RWPE2 (cell line): ENCODE measurements around the gene EHD4.

ENCODE experiments used
- ATAC-seq: fragments of 200-7000 bp; cut with Tn5 transposase; 3 replicates; pipeline ENCODE4 v1.9.1; 2021; ENCODE audit warnings: low read depth
- DNase-seq: peaks from one replicate; pipeline ENCODE4 v3.0.0-alpha.2; 2020; ENCODE audit warnings: low spot score
- H3K27ac ChIP-seq: fragments of 450-650 bp; 2 replicates; pipeline ENCODE4 v1.5.1; 2017; ENCODE audit warnings: mild to moderate bottlenecking; ENCODE audit not compliant: poor library complexity, severe bottlenecking
- H3K27me3 ChIP-seq: fragments of 250-450 bp; sonication (Bioruptor Pico); 2 replicates; pipeline ENCODE4 v1.5.1; 2021; ENCODE audit warnings: mild to moderate bottlenecking, moderate library complexity; ENCODE audit not compliant: insufficient read depth, poor library complexity, severe bottlenecking
- H3K36me3 ChIP-seq: fragments of 250-450 bp; sonication (Bioruptor Pico); 2 replicates; pipeline ENCODE4 v1.5.1; 2020; ENCODE audit warnings: low read depth, mild to moderate bottlenecking, moderate library complexity
- H3K4me1 ChIP-seq: fragments of 250-450 bp; sonication (Bioruptor Pico); 2 replicates; pipeline ENCODE4 v1.5.1; 2021; ENCODE audit warnings: mild to moderate bottlenecking, moderate library complexity; ENCODE audit not compliant: insufficient read depth, poor library complexity, severe bottlenecking
- H3K4me3 ChIP-seq: fragments of 250-450 bp; sonication (Bioruptor Pico); 2 replicates; pipeline ENCODE4 v1.5.1; 2021; ENCODE audit warnings: mild to moderate bottlenecking, moderate library complexity; ENCODE audit not compliant: severe bottlenecking
- H3K9me3 ChIP-seq: fragments of 250-450 bp; sonication (Bioruptor Pico); 2 replicates; pipeline ENCODE4 v1.5.1; 2021; ENCODE audit warnings: mild to moderate bottlenecking, moderate library complexity; ENCODE audit not compliant: severe bottlenecking
- TF ChIP-seq, protein P1 (sequence below): fragments of 450-650 bp; IDR thresholded peaks from one replicate; pipeline ENCODE4 v1.5.1; 2017; ENCODE audit warnings: mild to moderate bottlenecking, moderate library complexity; ENCODE audit not compliant: poor library complexity, severe bottlenecking

Gene EHD4

GRCh38 chr15:41981371-41982132 is 9.2 kb upstream of the EHD4 start:
- TF ChIP-seq, protein P1, sequence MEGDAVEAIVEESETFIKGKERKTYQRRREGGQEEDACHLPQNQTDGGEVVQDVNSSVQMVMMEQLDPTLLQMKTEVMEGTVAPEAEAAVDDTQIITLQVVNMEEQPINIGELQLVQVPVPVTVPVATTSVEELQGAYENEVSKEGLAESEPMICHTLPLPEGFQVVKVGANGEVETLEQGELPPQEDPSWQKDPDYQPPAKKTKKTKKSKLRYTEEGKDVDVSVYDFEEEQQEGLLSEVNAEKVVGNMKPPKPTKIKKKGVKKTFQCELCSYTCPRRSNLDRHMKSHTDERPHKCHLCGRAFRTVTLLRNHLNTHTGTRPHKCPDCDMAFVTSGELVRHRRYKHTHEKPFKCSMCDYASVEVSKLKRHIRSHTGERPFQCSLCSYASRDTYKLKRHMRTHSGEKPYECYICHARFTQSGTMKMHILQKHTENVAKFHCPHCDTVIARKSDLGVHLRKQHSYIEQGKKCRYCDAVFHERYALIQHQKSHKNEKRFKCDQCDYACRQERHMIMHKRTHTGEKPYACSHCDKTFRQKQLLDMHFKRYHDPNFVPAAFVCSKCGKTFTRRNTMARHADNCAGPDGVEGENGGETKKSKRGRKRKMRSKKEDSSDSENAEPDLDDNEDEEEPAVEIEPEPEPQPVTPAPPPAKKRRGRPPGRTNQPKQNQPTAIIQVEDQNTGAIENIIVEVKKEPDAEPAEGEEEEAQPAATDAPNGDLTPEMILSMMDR: no peak
- ATAC-seq: no peak
- H3K4me3 ChIP-seq: no peak overlapping the region

GRCh38 chr15:41980654-41981323 is 8.4 kb upstream of the EHD4 start:
- Histone ChIP-seq H3K9me3 (no peaks in the 10 kb centered on the region), H3K36me3 (no peaks in the 10 kb centered on the region), H3K27me3 (no peaks in the 10 kb centered on the region), H3K4me3 (no peak overlapping the region), H3K4me1 (no peaks in the 10 kb centered on the region), H3K27ac (no peak overlapping the region)
- DNase-seq: no peak
- TF ChIP-seq, protein P1: no peak
- ATAC-seq: no peak

More at GRCh38 chr15:41981371-41982132, 9.2 kb upstream of the EHD4 start:
- peak; percentile 36 for DNase-seq
- H3K4me1 ChIP-seq: no peaks in the 10 kb centered on the region
- no peaks in the 10 kb centered on the region for H3K27me3 ChIP-seq
- H3K9me3 ChIP-seq: no peaks in the 10 kb centered on the region
- no peak overlapping the region for H3K27ac ChIP-seq
- H3K36me3 ChIP-seq: no peaks in the 10 kb centered on the region

GRCh38 chr15:41979493-41980266 is 7.3 kb upstream of the EHD4 start:
- ATAC-seq (no peak), DNase-seq (no peak)
- Histone ChIP-seq H3K27ac (no peak overlapping the region), H3K36me3 (no peaks in the 10 kb centered on the region), H3K4me3 (no peak overlapping the region), H3K27me3 (no peaks in the 10 kb centered on the region), H3K4me1 (no peaks in the 10 kb centered on the region), H3K9me3 (no peaks in the 10 kb centered on the region)
- TF ChIP-seq, protein P1: no peak

- Histone ChIP-seq H3K4me1 (no peaks in the 10 kb centered on the region), H3K9me3 (no peaks in the 10 kb centered on the region), H3K4me3 (no peak overlapping the region), H3K27me3 (no peaks in the 10 kb centered on the region), H3K36me3 (no peaks in the 10 kb centered on the region), H3K27ac (no peak overlapping the region)
- no peak for ATAC-seq
- TF ChIP-seq, protein P1: no peak
- DNase-seq: no peak
Observed at GRCh38 chr15:41978534-41978933, 6.2 kb upstream of the EHD4 start.
